Measurements from ENCODE around the gene FBN2.

DNA sequence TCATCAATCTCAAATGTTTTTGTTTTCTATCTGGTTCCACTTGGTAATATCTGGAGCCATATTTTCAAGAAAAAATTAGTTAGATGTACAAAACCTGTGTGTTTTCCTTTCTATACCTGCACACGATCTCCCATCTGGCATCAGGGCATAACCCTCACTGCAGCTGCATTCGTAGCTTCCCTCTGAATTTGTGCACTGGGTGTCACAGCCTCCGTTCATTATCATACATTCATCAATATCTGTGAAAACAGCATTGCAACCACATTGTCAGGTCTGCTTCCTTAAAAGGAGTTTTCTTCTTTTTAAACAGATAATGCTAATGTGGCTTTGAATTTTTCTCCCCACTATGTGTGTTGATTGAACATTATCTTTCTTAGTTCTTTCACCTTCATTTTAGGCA lies 202.7 kb downstream of the FBN2 start:
- TF ChIP-seq, protein P1, sequence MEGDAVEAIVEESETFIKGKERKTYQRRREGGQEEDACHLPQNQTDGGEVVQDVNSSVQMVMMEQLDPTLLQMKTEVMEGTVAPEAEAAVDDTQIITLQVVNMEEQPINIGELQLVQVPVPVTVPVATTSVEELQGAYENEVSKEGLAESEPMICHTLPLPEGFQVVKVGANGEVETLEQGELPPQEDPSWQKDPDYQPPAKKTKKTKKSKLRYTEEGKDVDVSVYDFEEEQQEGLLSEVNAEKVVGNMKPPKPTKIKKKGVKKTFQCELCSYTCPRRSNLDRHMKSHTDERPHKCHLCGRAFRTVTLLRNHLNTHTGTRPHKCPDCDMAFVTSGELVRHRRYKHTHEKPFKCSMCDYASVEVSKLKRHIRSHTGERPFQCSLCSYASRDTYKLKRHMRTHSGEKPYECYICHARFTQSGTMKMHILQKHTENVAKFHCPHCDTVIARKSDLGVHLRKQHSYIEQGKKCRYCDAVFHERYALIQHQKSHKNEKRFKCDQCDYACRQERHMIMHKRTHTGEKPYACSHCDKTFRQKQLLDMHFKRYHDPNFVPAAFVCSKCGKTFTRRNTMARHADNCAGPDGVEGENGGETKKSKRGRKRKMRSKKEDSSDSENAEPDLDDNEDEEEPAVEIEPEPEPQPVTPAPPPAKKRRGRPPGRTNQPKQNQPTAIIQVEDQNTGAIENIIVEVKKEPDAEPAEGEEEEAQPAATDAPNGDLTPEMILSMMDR (IDR thresholded peaks at IDR 0.05) = no peak
- no peak for TF ChIP-seq POLR2A (IDR thresholded peaks at IDR 0.05)
